Cardiac fibroblast (primary cell): Measurements from ENCODE around the gene ADGB.
"Not testable (repeated sequence)": the region's sequence is repeated elsewhere in the genome, so short reads cannot be mapped to it uniquely, and the experiment has no call there.

Experiments
- DNase-seq, 2 donors: peaks; one replicate each; pipeline versions ENCODE4 v3.0.0 to v3.0.0-alpha.2; 2010; ENCODE audit warnings: low read depth in 2 of 2
- H3K4me3 ChIP-seq, 2 donors: replicated peaks in 1 of 2; 1 replicate in 1 of 2; 2 replicates in 1 of 2; pipeline ENCODE4 v1.5.1; 2011; ENCODE audit warnings: low read depth in 2 of 2, low read length in 2 of 2, mild to moderate bottlenecking in 2 of 2, moderate library complexity in 1 of 2
- CTCF ChIP-seq: IDR thresholded peaks from one replicate; pipeline ENCODE4 v1.5.1; 2011; ENCODE audit warnings: low read depth, mild to moderate bottlenecking, low read length, inconsistent platforms

ADGB gene

GRCh38 chr6:146840216-146840615 lies 241.4 kb downstream of the ADGB start:
- no peak overlapping the region for H3K4me3 ChIP-seq
- no peak for DNase-seq
- TF ChIP-seq CTCF: no peak

GRCh38 chr6:146840641-146841040 lies 241.9 kb downstream of the ADGB start:
- TF ChIP-seq CTCF: no peak
- no peak for DNase-seq
- no peak overlapping the region for H3K4me3 ChIP-seq

GRCh38 chr6:146847426-146847825 lies 248.7 kb downstream of the ADGB start:
- TF ChIP-seq CTCF: no peak
- peak; percentile 49 to 78 for DNase-seq
- no peak overlapping the region for H3K4me3 ChIP-seq

GRCh38 chr6:146850238-146850896 lies 251.6 kb downstream of the ADGB start:
- no peak for TF ChIP-seq CTCF
- peak; percentile 63 to 91 for DNase-seq
- no peak overlapping the region for H3K4me3 ChIP-seq

- no peak overlapping the region for H3K4me3 ChIP-seq
- DNase-seq: peak in 1 of 2 donors; percentile 26
- no peak for TF ChIP-seq CTCF
These were observed 252.2 kb downstream of the ADGB start for GRCh38 chr6:146850981-146851380.

GRCh38 chr6:146851837-146852236 lies 253.1 kb downstream of the ADGB start:
- TF ChIP-seq CTCF: no peak
- peak; percentile 65 to 90 for DNase-seq
- no peak overlapping the region for H3K4me3 ChIP-seq

- DNase-seq, H3K4me3 ChIP-seq: not testable (repeated sequence)
These were observed 255.9 kb downstream of the ADGB start for GRCh38 chr6:146854521-146855255.
